Stimulated activated CD4-positive, alpha-beta T cell treated with anti-CD3 and anti-CD28 coated beads, Interleukin-1b, Interleukin-23, amount 100 ng/mL, for 48 hours (primary cell): ENCODE data around the gene IPO4.

Source experiments
- DNase-seq: peaks from one replicate; pipeline ENCODE4 v3.0.0-alpha.2; 2020

The IPO4 gene

DNA sequence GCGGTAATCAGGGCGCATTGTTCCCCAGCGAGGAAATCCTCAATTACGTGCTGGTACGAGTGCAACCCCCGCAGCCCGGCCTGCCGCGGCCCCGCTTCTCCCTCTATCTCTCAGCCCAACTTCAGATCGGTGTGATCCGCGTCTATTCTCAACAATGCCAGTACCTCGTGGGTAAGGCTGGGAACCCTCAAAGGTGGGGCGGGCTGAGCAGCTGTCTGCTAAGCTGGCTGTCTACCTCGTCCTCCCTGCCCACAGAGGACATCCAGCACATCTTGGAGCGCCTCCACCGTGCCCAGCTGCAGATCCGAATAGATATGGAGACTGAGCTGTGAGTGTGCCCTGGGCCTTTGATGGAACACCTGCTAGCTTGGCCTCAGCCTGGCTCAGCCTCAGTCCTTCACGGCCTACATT lies 15.7 kb downstream of the IPO4 start:
- DNase-seq = no peak

DNA sequence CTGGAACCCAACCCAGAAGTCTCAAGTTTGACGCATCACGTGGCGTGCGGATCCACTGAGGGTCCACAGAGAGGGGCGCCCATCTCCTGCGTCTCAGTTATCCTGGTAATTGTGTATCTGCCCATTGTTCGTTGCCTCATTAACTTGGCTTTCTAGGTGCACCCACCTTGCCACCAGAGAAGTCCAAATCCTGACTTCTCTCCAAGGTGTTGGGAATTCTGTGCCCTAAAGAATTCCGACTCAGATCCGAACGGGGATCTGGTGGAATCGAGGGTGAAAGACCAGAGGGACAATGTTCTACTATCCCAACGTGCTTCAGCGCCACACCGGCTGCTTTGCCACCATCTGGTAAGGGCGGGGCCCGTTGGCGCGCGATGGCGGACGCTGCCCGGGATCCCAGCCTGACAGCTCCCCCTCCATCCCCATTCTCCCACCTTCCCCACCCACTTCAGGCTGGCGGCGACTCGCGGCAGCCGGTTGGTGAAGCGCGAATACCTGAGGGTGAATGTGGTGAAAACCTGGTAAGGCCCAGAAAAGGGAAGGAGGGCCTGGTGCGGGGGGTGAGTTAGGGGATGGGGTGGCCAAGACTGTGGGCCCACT lies 16.3 kb downstream of the IPO4 start:
- DNase-seq = no peak

DNA sequence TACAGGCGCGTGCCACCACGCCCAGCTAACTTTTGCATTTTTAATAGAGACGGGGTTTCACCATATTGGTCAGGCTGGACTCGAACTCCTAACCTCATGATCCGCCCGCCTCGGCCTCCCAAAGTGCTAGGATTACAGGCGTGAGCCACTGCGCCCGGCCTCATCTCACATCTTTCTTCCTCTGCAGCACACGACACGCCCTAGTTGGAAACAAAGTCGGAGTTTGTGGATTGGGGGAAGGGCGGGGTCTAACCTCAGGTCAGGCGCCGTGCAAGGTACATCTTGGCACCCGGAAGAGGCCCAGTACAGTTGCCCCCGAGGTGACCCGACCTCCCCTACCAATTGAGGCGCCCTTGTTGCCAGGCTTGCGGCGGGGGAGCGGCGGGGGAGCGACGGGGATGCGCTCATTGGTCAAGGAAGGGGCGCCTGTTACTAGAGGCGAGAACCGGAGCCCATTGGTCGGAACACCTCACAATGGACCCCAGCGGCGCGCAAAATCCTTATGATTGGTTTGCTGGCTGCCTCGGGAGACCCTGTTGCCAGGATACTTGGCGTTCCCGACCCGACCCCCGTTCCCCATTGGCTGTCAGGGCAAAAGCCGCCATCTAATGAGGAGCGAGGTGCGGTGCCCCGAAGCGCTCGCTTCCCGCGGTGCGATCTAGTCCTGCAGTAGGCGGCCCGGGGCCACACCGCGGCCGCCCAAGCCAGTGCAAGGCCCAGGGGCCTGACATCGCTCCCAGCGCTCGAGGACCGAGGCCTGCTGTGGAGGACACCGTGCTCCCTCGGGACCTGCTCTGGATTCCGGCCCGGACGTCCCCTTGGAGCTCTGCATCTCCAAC lies 17.0 kb downstream of the IPO4 start, which contains the start of gene REC8:
Gene REC8 (plus strand): TSS at position 659 of the 839 bp plus-strand sequence. CDS start 473 bp downstream, outside the sequence.
- DNase-seq = peak; percentile 80

DNA sequence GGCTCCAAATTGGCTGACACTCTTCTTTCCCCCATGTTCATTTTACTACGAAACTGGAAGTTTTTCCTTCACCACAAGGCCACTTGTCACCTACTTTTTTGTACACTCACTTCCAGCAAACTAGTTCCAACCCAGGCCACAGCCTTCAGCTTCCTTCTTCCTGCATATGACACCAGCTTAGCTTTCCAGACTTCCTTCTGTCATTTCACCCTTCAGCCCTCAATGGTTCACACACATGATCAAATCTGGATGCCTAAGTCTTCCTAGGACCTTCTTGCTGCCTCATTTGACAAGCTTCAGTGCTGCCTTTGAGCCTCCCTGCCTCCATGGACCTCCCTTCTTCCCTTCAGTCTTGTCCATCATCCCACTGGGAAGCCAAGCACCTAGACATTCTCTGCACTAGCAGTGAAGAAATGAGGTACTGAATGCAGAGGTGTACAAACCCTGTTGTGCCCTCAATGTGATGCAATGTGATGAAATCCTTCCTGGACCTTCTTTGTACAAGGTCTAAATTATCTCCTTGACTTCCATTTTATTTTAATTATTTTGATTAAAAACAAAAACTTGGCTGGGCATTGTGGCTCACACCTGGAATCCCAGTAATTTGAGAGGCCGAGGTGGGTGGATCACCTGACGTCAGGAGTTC lies 21.0 kb downstream of the IPO4 start:
- no peak for DNase-seq

DNA sequence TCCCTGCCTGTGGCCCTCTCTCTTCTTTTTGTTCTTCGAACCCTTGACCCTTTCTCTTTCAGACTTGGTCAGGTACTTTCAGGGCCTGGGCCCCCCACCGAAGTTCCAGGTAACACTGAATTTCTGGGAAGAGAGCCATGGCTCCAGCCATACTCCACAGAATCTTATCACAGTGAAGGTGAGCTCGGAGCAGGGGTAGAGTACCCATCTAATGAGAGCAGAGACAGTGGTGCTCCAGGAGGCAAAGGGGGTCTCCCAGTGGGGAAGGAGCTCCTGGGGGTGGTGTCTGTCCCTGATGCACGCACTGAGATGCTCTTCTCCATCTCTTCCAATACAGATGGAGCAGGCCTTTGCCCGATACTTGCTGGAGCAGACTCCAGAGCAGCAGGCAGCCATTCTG lies 22.8 kb downstream of the IPO4 start:
- no peak for DNase-seq

DNA sequence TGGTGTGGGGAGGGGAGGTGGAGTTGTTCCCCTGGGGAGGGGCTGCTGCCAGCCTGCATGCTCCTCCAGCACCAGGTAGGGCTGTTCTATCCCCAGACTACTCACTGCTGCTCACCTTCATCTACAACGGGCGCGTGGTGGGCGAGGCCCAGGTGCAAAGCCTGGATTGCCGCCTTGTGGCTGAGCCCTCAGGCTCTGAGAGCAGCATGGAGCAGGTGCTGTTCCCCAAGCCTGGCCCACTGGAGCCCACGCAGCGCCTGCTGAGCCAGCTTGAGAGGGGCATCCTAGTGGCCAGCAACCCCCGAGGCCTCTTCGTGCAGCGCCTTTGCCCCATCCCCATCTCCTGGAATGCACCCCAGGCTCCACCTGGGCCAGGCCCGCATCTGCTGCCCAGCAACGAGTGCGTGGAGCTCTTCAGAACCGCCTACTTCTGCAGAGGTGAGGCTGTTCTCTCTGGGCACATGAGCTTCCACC lies 24.1 kb downstream of the IPO4 start:
- DNase-seq = no peak

DNA sequence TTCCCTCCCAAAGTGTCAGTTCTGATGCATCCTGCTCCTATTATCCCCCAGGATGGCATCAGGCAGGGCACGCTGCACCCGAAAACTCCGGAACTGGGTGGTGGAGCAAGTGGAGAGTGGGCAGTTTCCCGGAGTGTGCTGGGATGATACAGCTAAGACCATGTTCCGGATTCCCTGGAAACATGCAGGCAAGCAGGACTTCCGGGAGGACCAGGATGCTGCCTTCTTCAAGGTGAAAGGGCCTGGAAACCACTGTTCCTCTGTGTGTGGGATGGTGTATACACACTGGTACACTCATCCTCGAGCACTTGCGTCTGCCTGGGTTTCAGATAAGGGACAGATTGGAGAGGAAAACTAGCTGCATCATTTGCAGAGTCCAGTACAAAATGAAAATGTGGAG lies 26.5 kb downstream of the IPO4 start:
- peak; percentile 37 for DNase-seq

DNA sequence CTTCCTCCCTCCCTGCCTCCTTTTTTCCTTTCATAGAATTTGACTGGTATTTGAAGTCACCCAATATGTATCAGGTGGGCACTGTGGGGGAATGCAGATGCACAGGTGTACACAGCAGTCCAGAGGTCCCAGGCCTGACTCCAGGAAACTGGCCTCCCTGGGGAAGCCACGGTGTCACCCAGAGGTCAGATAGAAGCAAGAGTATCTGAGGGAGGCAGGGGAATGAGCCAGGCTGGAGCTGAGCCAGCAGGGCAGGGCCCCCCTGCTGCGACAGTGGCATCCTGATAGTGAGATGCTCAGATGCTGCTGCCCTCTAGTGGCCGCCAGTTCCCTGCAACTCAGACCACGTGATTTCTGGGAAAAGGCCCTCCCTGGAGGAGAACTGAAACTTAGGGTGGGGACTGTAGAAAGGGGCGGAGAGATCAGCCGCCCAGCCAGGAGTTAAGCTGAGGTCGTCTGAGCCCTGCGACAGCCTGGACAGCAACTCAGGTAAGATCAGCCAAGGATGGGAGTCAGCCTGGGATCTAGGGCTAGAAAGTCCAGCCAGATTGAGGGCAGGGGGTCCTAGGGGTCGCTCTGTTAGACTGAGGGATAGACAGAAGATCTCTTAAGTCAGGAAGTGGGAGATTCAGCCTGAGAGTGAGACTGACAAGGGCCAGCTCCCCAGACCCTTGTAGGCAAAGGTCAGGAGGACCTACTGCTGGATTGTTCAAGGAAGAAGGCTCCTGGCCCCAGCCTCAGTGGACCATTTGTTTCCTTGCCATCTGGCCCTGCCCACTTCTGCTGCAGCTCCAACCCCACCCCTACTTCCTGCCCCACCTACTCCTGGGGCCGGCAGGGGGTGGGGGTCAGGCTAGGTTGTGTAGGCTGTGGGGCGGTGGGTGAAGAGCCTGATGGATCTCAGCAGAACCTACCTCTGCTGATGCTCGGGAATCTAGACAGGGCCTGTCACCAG lies 27.5 kb downstream of the IPO4 start, which contains the start of gene IRF9:
Gene IRF9 (plus strand): TSS at position 416 of the 955 bp plus-strand sequence. CDS start 880 bp downstream, outside the sequence.
- peak; percentile 97 for DNase-seq

DNA sequence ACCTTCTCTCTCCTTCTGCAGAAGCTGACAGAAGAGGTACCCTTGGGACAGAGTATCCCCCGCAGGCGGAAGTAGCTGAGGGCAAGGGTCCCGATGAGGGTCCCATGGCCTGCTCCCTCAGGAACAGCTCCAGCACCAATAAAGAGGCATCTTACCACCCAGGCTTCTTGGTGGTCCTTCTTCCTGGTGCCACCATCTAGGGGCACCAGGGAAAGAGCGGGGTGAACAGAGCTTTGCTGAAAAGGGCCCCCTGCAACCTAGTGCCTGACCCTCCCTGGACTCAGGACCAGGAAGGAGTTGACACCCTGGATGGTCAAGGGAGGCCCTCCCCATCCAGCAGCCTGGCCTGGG lies 28.1 kb downstream of the IPO4 start:
- no peak for DNase-seq

DNA sequence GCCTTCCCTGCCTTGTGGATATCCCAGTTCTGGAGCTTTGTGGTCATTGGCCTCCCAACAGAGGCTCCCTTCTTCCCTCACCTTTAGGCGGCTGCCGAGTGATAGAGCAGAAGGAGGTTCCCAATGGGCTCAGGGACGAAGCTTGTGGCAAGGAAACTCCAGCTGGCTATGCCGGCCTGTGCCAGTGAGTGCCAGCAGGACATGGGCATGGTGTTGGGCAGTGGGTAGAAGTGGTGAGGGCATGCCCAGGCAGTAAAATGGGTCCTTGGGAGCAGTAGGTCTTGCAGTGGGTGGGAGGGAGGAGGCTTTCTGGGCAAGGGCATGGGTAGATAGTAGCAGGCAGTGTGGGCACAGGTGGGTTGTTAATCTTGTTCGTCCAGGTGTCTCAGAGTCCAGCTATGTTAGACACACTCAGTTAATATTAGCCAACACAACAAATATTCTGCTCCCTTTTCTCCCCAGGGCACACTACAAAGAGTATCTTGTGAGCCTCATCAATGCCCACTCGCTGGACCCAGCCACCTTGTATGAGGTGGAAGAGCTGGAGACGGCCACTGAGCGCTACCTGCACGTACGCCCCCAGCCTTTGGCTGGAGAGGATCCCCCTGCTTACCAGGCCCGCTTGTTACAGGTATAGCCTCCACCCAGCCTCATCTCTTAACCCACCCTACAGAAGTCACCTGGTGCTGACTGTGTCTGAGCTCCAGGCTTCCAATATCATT lies 28.7 kb downstream of the IPO4 start:
- no peak for DNase-seq

DNA sequence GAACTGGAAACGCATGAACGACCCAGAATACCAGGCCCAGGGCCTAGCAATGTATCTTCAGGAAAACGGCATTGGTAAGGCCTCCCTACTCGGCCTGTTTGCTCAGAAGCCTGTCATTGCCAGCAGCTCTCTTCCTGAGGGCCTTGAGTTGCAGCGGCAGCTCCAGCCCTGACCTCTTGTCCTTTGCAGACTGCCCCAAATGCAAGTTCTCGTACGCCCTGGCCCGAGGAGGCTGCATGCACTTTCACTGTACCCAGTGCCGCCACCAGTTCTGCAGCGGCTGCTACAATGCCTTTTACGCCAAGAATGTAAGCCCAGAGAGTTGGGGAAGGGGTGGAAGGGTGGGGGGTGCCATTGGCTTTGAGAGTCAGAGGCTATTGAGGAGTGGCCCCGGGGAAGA lies 31.3 kb downstream of the IPO4 start:
- DNase-seq = no peak

DNA sequence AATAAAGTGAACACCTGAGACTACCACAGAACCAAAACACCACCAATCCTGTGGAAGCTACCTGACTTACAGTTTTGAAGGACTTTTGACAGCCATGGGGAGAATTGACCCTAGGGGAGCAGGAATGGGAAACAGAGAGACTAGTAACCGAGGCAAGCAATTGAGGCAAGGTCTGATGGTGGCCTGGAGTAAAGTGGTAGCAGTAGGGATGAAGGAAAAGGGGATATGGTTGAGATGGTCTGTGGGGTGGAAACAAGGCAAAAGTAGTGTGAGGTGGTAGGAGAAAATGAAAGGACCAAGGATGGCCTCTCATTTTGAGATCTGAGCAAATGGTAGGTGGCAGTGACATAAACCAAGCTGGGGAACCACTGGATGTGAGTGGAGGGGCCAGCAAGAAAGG lies 31.8 kb downstream of the IPO4 start:
- no peak for DNase-seq

DNA sequence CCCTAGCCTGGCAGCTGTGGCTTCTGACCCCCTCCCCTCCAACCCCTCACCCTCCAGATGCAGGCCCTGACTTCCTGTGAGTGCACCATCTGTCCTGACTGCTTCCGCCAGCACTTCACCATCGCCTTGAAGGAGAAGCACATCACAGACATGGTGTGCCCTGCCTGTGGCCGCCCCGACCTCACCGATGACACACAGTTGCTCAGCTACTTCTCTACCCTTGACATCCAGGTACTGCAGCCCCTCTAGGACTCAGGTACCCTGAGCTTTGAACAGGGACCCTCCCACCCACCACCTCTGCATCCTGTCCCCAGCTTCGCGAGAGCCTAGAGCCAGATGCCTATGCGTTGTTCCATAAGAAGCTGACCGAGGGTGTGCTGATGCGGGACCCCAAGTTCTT lies 33.5 kb downstream of the IPO4 start:
- DNase-seq = no peak

DNA sequence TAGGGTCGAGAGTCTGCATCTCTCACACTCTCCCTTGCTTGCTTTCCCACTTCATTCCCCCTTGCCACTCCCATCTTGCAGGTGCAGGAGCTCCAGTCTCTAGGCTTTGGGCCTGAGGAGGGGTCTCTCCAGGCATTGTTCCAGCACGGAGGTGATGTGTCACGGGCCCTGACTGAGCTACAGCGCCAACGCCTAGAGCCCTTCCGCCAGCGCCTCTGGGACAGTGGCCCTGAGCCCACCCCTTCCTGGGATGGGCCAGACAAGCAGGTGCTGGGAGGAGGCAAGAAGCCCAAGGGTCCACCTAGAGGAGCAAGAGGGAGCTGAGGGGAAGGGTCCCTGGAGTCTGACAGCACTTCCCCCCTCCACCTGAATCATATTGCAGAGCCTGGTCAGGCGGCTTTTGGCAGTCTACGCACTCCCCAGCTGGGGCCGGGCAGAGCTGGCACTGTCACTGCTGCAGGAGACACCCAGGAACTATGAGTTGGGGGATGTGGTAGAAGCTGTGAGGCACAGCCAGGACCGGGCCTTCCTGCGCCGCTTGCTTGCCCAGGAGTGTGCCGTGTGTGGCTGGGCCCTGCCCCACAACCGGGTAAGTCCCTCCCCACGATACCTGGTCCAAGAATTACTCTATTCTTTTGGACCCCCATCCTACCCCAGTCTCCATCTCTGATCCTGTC lies 37.1 kb downstream of the IPO4 start:
- no peak for DNase-seq

DNA sequence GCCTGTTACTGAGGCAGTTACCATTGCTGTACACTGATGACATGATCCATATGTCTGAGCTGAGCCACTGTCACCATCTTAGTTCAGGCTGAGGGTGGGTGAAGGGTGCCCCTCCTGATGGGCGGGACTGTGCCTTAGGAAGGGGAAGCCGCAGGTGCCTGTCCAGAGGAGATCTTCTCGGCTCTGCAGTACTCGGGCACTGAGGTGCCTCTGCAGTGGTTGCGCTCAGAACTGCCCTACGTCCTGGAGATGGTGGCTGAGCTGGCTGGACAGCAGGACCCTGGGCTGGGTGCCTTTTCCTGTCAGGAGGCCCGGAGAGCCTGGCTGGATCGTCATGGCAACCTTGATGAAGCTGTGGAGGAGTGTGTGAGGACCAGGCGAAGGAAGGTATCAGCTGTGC lies 37.6 kb downstream of the IPO4 start:
- DNase-seq = no peak

DNA sequence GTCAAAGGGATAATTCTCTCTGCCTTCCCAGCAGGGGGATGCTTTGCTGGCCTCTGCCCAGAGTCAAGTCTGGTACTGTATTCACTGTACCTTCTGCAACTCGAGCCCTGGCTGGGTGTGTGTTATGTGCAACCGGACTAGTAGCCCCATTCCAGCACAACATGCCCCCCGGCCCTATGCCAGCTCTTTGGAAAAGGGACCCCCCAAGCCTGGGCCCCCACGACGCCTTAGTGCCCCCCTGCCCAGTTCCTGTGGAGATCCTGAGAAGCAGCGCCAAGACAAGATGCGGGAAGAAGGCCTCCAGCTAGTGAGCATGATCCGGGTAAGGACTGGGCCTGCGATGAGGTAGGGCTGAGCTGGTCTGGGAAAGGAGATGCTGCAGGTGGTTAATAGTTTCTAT lies 38.0 kb downstream of the IPO4 start:
- no peak for DNase-seq

DNA sequence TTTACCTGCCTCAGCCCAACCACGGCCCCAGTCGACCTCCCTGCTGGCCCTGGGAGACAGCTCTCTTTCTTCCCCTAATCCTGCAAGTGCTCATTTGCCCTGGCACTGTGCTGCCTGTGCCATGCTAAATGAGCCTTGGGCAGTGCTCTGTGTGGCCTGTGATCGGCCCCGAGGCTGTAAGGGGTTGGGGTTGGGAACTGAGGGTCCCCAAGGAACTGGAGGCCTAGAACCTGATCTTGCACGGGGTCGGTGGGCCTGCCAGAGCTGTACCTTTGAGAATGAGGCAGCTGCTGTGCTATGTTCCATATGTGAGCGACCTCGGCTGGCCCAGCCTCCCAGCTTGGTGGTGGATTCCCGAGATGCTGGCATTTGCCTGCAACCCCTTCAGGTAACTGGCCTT lies 38.6 kb downstream of the IPO4 start:
- DNase-seq = no peak

DNA sequence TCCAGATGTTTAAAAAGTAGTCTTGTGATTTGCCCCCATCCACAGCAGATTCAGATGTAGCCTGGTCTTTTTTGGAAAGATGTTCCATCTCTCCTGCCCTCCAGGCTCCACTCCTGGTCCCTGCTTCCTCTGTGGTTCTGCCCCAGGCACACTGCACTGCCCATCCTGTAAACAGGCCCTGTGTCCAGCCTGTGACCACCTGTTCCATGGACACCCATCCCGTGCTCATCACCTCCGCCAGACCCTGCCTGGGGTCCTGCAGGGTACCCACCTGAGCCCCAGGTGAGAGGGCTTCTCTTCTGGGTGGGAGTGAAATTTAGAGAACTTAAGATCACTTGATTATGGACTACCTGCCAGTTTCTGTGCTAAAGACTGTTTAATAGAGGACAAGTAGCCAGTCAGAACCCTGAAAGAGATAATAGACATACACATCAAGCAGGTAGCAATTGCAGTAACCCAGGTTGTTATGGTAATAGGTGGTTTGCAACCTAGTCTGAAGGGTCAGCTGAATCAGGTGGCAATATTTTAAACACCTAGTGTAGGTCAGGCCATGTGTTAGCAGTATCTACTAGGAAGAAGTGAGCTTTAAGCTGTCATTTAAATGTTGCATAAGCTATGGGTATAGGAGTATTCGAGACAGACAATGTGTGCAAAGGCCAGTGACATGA lies 39.2 kb downstream of the IPO4 start:
- no peak for DNase-seq

DNA sequence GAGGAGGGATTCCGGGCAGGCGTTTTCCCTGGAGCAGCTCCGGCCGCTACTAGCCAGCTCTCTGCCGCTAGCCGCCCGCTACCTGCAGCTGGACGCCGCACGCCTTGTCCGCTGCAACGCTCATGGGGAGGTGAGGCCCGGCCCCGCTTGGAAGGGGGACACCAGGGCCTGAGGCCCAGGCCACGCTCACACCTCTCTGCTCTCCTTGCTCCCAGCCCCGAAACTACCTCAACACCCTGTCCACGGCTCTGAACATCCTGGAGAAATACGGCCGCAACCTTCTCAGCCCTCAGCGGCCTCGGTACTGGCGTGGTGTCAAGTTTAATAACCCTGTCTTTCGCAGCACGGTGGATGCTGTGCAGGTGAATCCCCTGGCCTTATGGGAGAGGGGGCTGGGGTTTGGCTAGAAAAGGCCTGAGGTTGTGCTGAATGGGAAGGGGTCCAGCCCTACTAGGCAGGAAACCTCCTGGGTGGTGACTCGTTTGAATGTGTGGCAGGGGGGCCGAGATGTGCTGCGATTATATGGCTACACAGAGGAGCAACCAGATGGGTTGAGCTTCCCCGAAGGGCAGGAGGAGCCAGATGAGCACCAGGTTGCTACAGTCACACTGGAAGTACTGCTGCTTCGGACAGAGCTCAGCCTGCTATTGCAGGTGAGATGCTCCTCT lies 40.7 kb downstream of the IPO4 start:
- DNase-seq = no peak
